ENCODE results near the gene HDAC11.

- TF ChIP-seq, protein P1, sequence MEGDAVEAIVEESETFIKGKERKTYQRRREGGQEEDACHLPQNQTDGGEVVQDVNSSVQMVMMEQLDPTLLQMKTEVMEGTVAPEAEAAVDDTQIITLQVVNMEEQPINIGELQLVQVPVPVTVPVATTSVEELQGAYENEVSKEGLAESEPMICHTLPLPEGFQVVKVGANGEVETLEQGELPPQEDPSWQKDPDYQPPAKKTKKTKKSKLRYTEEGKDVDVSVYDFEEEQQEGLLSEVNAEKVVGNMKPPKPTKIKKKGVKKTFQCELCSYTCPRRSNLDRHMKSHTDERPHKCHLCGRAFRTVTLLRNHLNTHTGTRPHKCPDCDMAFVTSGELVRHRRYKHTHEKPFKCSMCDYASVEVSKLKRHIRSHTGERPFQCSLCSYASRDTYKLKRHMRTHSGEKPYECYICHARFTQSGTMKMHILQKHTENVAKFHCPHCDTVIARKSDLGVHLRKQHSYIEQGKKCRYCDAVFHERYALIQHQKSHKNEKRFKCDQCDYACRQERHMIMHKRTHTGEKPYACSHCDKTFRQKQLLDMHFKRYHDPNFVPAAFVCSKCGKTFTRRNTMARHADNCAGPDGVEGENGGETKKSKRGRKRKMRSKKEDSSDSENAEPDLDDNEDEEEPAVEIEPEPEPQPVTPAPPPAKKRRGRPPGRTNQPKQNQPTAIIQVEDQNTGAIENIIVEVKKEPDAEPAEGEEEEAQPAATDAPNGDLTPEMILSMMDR (IDR thresholded peaks at IDR 0.05): no peak
- TF ChIP-seq POLR2A (IDR thresholded peaks at IDR 0.05): no peak
These were observed 52.5 kb downstream of the HDAC11 start for GRCh38 chr3:13532631-13533030.

Measured in heart left ventricle (tissue), 13 donors.